Islet precursor cell (in vitro differentiated cells): ENCODE data around the gene KLB.
"Not testable (repeated sequence)": the region's sequence is repeated elsewhere in the genome, so short reads cannot be mapped to it uniquely, and the experiment has no call there.

Source experiments
- DNase-seq: peaks from one replicate; pipeline ENCODE4 v3.0.0-alpha.2; 2018

Gene KLB

GRCh38 chr4:39406763-39407583 lies at the start of gene KLB:
KLB (plus strand) TSS chr4:39406930; CDS start chr4:39406950, 20 bp downstream.
- DNase-seq = no peak

GRCh38 chr4:39357002-39357401 lies 49.7 kb upstream of the KLB start:
- DNase-seq = no peak

GRCh38 chr4:39360611-39361010 lies 46.1 kb upstream of the KLB start:
- not testable (repeated sequence) for DNase-seq

GRCh38 chr4:39362827-39363226 lies 43.9 kb upstream of the KLB start:
- DNase-seq = no peak

GRCh38 chr4:39363773-39364393 lies 42.8 kb upstream of the KLB start:
- DNase-seq = no peak

- no peak for DNase-seq
Measured at GRCh38 chr4:39365360-39365759, 41.4 kb upstream of the KLB start.

- peak; percentile 95 for DNase-seq
Measured at GRCh38 chr4:39365830-39366771, 40.6 kb upstream of the KLB start, which contains the start of gene RFC1. RFC1 (minus strand) TSS chr4:39366362; CDS start chr4:39366241, 121 bp downstream.

- no peak for DNase-seq
Measured at GRCh38 chr4:39367166-39367565, 39.6 kb upstream of the KLB start.

GRCh38 chr4:39369301-39369700 lies 37.4 kb upstream of the KLB start:
- DNase-seq = no peak

GRCh38 chr4:39371209-39371608 lies 35.5 kb upstream of the KLB start:
- not testable (repeated sequence) for DNase-seq

- DNase-seq = no peak
Measured at GRCh38 chr4:39375478-39375877, 31.3 kb upstream of the KLB start.

GRCh38 chr4:39383690-39384089 lies 23.0 kb upstream of the KLB start:
- DNase-seq = no peak

GRCh38 chr4:39384563-39384962 lies 22.2 kb upstream of the KLB start:
- no peak for DNase-seq

- no peak for DNase-seq
Measured at GRCh38 chr4:39390603-39391002, 16.1 kb upstream of the KLB start.

- DNase-seq = no peak
Measured at GRCh38 chr4:39394706-39395105, 12.0 kb upstream of the KLB start.

- not testable (repeated sequence) for DNase-seq
Measured at GRCh38 chr4:39401640-39402039, 5.1 kb upstream of the KLB start.

- no peak for DNase-seq
Measured at GRCh38 chr4:39407584-39407885, 805 bp downstream of the KLB start.

GRCh38 chr4:39410415-39410814 lies 3.7 kb downstream of the KLB start:
- no peak for DNase-seq

GRCh38 chr4:39411561-39411960 lies 4.8 kb downstream of the KLB start:
- not testable (repeated sequence) for DNase-seq

GRCh38 chr4:39415678-39416283 lies 9.1 kb downstream of the KLB start:
- DNase-seq = no peak

GRCh38 chr4:39422247-39422646 lies 15.5 kb downstream of the KLB start:
- DNase-seq = no peak

- DNase-seq = not testable (repeated sequence)
Measured at GRCh38 chr4:39425297-39425696, 18.6 kb downstream of the KLB start.

- no peak for DNase-seq
Measured at GRCh38 chr4:39426728-39427127, 20.0 kb downstream of the KLB start.
